ENCODE measurements around the gene DMP1. TPM values are rescaled to one million over a fixed set of nuclear protein-coding genes. Genes with fewer than 3 reads are reported as not detected.

Gene DMP1
- total RNA-seq, 1 donor from 2014 or later, result not detected

DNA sequence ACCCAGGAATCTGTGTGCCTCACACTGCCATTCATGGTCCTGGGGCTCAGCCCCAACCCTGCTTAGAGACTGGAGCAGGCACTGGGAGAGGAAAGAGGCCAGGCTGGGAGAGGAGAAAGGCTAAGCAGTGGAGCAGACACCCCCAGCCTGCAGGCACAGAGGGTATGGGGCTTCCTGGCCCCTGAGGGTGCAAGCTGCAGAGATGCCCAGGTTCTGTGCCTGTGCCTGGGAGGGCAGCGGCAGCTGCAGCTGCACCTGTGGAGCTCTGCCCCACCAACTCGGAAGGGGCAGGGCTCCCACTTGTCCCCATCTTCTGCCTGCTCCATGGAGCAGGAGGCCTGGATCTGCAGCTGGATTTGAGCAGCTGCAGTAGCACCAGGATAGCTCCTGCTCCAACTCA lies 47.9 kb downstream of the DMP1 start:
- Histone ChIP-seq H3K9me3 (no peaks in the 10 kb centered on the region), H3K4me1 (no peaks in the 10 kb centered on the region), H3K36me3 (no peaks in the 10 kb centered on the region), H3K4me3 (no peak overlapping the region), H3K27me3 (no peaks in the 10 kb centered on the region), H3K27ac (no peak overlapping the region)
- no peak for DNase-seq (ENCODE audit: extremely low spot score in 2 of 2)
- intact Hi-C loops (cut with DNase I), result no loop called here
- TF ChIP-seq POLR2AphosphoS5 (IDR thresholded peaks at IDR 0.05; ENCODE audit: insufficient read depth in 1 of 2, low read depth in 1 of 2), result no peak
- no peak for TF ChIP-seq POLR2A (IDR thresholded peaks at IDR 0.05)
- TF ChIP-seq, protein P1, sequence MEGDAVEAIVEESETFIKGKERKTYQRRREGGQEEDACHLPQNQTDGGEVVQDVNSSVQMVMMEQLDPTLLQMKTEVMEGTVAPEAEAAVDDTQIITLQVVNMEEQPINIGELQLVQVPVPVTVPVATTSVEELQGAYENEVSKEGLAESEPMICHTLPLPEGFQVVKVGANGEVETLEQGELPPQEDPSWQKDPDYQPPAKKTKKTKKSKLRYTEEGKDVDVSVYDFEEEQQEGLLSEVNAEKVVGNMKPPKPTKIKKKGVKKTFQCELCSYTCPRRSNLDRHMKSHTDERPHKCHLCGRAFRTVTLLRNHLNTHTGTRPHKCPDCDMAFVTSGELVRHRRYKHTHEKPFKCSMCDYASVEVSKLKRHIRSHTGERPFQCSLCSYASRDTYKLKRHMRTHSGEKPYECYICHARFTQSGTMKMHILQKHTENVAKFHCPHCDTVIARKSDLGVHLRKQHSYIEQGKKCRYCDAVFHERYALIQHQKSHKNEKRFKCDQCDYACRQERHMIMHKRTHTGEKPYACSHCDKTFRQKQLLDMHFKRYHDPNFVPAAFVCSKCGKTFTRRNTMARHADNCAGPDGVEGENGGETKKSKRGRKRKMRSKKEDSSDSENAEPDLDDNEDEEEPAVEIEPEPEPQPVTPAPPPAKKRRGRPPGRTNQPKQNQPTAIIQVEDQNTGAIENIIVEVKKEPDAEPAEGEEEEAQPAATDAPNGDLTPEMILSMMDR (IDR thresholded peaks at IDR 0.05), result no peak

DNA sequence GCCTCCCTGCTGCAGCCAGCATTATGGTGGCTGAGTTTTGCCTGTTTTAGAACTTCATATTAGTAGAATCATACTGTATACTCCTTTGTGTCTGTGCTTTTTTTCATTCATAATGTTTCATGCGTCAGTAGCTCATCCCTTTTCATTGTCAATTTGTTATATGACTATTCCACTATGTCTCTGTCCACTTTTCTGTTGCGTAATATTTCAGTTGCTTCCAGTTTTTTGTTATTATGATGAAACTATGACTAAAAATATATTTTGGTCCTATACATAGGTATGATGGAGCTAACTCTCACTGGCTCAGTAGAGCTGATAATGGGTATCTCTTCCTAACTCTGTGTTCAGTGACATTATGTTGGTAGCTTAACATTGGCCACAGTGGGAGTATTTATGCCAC lies 48.3 kb downstream of the DMP1 start:
- Histone ChIP-seq H3K36me3 (no peaks in the 10 kb centered on the region), H3K27me3 (no peaks in the 10 kb centered on the region), H3K4me1 (no peaks in the 10 kb centered on the region), H3K4me3 (no peak overlapping the region), H3K27ac (no peak overlapping the region), H3K9me3 (no peaks in the 10 kb centered on the region)
- intact Hi-C loops (cut with DNase I), result no loop called here
- no peak for DNase-seq (ENCODE audit: extremely low spot score in 2 of 2)
- TF ChIP-seq POLR2A (IDR thresholded peaks at IDR 0.05) (no peak), POLR2AphosphoS5 (IDR thresholded peaks at IDR 0.05; ENCODE audit: insufficient read depth in 1 of 2, low read depth in 1 of 2) (no peak)
- TF ChIP-seq, protein P1 (IDR thresholded peaks at IDR 0.05), result no peak

DNA sequence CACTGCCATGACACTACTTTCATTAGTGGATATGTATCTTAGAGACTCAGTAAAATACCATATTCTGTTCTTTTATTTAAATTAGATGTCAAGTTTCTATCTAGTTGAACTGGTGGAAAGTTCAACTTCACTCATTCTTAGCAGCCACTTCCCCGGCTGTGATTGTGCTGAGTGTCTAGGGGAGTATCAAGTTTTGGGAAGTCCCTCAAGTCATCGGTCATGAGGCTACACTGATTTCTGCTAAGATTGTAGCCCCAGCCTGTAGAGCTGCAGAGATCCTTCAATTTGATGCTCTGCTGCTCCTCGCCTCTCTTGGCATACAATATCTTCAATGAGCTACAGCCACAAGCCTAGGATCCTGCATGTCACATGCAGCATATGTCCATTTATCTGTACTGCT lies 53.9 kb downstream of the DMP1 start:
- no peak for DNase-seq (ENCODE audit: extremely low spot score in 2 of 2)
- Histone ChIP-seq H3K4me3 (no peak overlapping the region), H3K36me3 (no peaks in the 10 kb centered on the region), H3K27ac (no peak overlapping the region), H3K9me3 (no peaks in the 10 kb centered on the region), H3K27me3 (no peaks in the 10 kb centered on the region), H3K4me1 (no peaks in the 10 kb centered on the region)
- intact Hi-C loops (cut with DNase I), result no loop called here
- no peak for TF ChIP-seq POLR2AphosphoS5 (IDR thresholded peaks at IDR 0.05; ENCODE audit: insufficient read depth in 1 of 2, low read depth in 1 of 2)
- TF ChIP-seq, protein P1 (IDR thresholded peaks at IDR 0.05), result no peak
- TF ChIP-seq POLR2A (IDR thresholded peaks at IDR 0.05), result no peak

DNA sequence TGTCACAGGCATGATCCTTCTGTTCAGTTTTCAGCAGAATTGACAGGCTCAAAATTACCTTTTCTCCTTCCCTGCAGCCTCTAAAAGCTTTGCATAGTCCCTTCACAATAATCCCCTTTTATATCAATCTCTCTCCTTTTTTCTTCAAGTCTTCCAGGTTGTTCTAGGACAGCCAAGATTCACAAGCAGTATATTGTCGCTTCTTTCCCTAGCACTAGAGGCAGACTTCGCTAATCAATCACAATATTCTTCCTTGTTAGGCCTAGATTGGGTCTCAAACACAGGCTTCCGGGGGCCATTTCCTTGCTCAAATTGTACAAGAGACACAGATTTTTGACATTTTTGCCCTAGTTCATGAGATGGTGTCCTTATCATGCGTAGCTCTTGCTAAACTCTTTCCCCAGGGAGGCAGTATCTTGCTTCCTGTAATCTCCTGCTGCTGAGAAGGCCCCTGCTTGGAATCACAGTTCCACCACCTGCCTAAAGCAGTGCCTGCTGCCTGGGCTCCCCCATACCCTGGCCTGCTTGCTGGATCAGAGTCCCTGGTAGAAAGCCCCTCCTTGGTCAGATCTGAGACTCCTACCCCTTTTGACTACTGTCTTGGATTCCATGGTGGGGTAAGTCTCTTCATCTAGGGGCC lies 57.3 kb downstream of the DMP1 start:
- Histone ChIP-seq H3K27me3 (no peaks in the 10 kb centered on the region), H3K4me3 (no peak overlapping the region), H3K4me1 (no peaks in the 10 kb centered on the region), H3K9me3 (no peaks in the 10 kb centered on the region), H3K36me3 (no peaks in the 10 kb centered on the region), H3K27ac (no peak overlapping the region)
- TF ChIP-seq POLR2A (IDR thresholded peaks at IDR 0.05) (no peak), POLR2AphosphoS5 (IDR thresholded peaks at IDR 0.05; ENCODE audit: insufficient read depth in 1 of 2, low read depth in 1 of 2) (no peak)
- TF ChIP-seq, protein P1 (IDR thresholded peaks at IDR 0.05), result no peak
- intact Hi-C loops (cut with DNase I), result no loop called here
- no peak for DNase-seq (ENCODE audit: extremely low spot score in 2 of 2)

Other genes starting within 250 kb of the DMP1 start
- gene NUDT9, start 227.7 kb upstream of the DMP1 start, total RNA-seq, result 20.6 TPM
- gene SPARCL1, start 120.9 kb upstream of the DMP1 start, total RNA-seq, result 558 TPM
- gene DSPP, start 41.8 kb upstream of the DMP1 start, total RNA-seq, result not detected
- not detected for gene IBSP, start 149.3 kb downstream of the DMP1 start, total RNA-seq
- gene MEPE, start 182.7 kb downstream of the DMP1 start, total RNA-seq, result not detected

Data from vagina (tissue), 2 donors.